H9 (cell line): ENCODE results near the gene NINL. TPM values are rescaled to one million over a fixed set of nuclear protein-coding genes. Genes with fewer than 3 reads are reported as not detected.

Source experiments
- DNase-seq: peaks from one replicate; pipeline ENCODE4 v3.0.0-alpha.2; 2017
- H2AFZ ChIP-seq: one replicate; pipeline ENCODE4 v1.6.1; 2013; ENCODE audit warnings: mild to moderate bottlenecking, low read length, control low read depth, moderate library complexity
- H2AK5ac ChIP-seq: 2 replicates; pipeline ENCODE4 v1.6.1; 2013; ENCODE audit warnings: low read length, control low read depth, mixed read lengths; ENCODE audit not compliant: insufficient read length
- H2BK120ac ChIP-seq: one replicate; pipeline ENCODE4 v1.6.1; 2013; ENCODE audit warnings: low read depth, mild to moderate bottlenecking, low read length, control low read depth, inconsistent platforms; ENCODE audit not compliant: poor library complexity, severe bottlenecking
- H2BK12ac ChIP-seq: 2 replicates; pipeline ENCODE4 v1.6.1; 2013; ENCODE audit warnings: low read length, control low read depth, mixed read lengths, low read depth; ENCODE audit not compliant: insufficient read length
- H2BK15ac ChIP-seq: 2 replicates; pipeline ENCODE4 v1.6.1; 2013; ENCODE audit warnings: low read depth, low read length, control low read depth
- H2BK20ac ChIP-seq: one replicate; pipeline ENCODE4 v1.6.1; 2013; ENCODE audit warnings: low read depth, mild to moderate bottlenecking, low read length, control low read depth, inconsistent platforms; ENCODE audit not compliant: poor library complexity, severe bottlenecking
- H2BK5ac ChIP-seq: 2 replicates; pipeline ENCODE4 v1.6.1; 2013; ENCODE audit warnings: low read length, control low read depth, mixed read lengths; ENCODE audit not compliant: insufficient read length
- H3K14ac ChIP-seq: 2 replicates; pipeline ENCODE4 v1.6.1; 2013; ENCODE audit warnings: low read length, control low read depth; ENCODE audit not compliant: insufficient read depth
- H3K18ac ChIP-seq: 2 replicates; pipeline ENCODE4 v1.6.1; 2013; ENCODE audit warnings: low read depth, mild to moderate bottlenecking, mixed read lengths, low read length, control low read depth; ENCODE audit not compliant: insufficient read length
- H3K23ac ChIP-seq: 2 replicates; pipeline ENCODE4 v1.6.1; 2013; ENCODE audit warnings: low read length, control low read depth, mixed read lengths, low read depth; ENCODE audit not compliant: insufficient read length
- H3K23me2 ChIP-seq: 2 replicates; pipeline ENCODE4 v1.6.1; 2013; ENCODE audit warnings: low read depth, mild to moderate bottlenecking, mixed read lengths, low read length, control low read depth; ENCODE audit not compliant: insufficient read length, poor library complexity, severe bottlenecking
- H3K27ac ChIP-seq: 2 replicates; pipeline ENCODE4 v1.5.1; 2013; ENCODE audit warnings: low read length, control low read depth, mixed read lengths, low read depth; ENCODE audit not compliant: insufficient read length
- H3K27me3 ChIP-seq: 2 replicates; pipeline ENCODE4 v1.6.1; 2013; ENCODE audit warnings: low read length, control low read depth, inconsistent platforms; ENCODE audit not compliant: insufficient read depth
- H3K4ac ChIP-seq: 2 replicates; pipeline ENCODE4 v1.6.1; 2013; ENCODE audit warnings: low read depth, mild to moderate bottlenecking, control low read depth, inconsistent platforms, low read length, moderate library complexity
- H3K4me1 ChIP-seq: 2 replicates; pipeline ENCODE4 v1.6.1; 2013; ENCODE audit warnings: low read length, control low read depth, inconsistent platforms; ENCODE audit not compliant: insufficient read depth
- H3K4me2 ChIP-seq: 2 replicates; pipeline ENCODE4 v1.6.1; 2013; ENCODE audit warnings: low read length, control low read depth, mixed read lengths; ENCODE audit not compliant: insufficient read length, insufficient read depth
- H3K56ac ChIP-seq: 2 replicates; pipeline ENCODE4 v1.6.1; 2013; ENCODE audit warnings: low read depth, mild to moderate bottlenecking, mixed read lengths, low read length, control low read depth; ENCODE audit not compliant: insufficient read length
- H3K79me1 ChIP-seq: 2 replicates; pipeline ENCODE4 v1.6.1; 2013; ENCODE audit warnings: low read depth, mild to moderate bottlenecking, moderate library complexity, low read length, control low read depth, inconsistent platforms; ENCODE audit not compliant: insufficient read depth, poor library complexity, severe bottlenecking
- H3K79me2 ChIP-seq: 2 replicates; pipeline ENCODE4 v1.6.1; 2013; ENCODE audit warnings: low read length, control low read depth, inconsistent platforms; ENCODE audit not compliant: insufficient read depth
- H3K9ac ChIP-seq: 2 replicates; pipeline ENCODE4 v1.6.1; 2013; ENCODE audit warnings: low read length, control low read depth, mixed read lengths; ENCODE audit not compliant: insufficient read length; ENCODE audit errors: extremely low read depth
- H3K9me3 ChIP-seq: one replicate; pipeline ENCODE4 v1.6.1; 2013; ENCODE audit warnings: low read depth, low read length, inconsistent platforms; ENCODE audit not compliant: control insufficient read depth
- H3T11ph ChIP-seq: one replicate; pipeline ENCODE4 v1.6.1; 2013; ENCODE audit warnings: mild to moderate bottlenecking, low read length, control low read depth, inconsistent platforms
- H4K20me1 ChIP-seq: one replicate; pipeline ENCODE4 v1.6.1; 2013; ENCODE audit not compliant: control insufficient read depth, insufficient read length, insufficient read depth
- H4K5ac ChIP-seq: 2 replicates; pipeline ENCODE4 v1.6.1; 2013; ENCODE audit warnings: low read depth, mild to moderate bottlenecking, mixed read lengths, low read length, control low read depth; ENCODE audit not compliant: insufficient read length
- H4K8ac ChIP-seq: replicated peaks from 2 replicates; pipeline ENCODE4 v1.6.1; 2013; ENCODE audit warnings: low read length, control low read depth, mixed read lengths, low read depth; ENCODE audit not compliant: insufficient read length
- H4K91ac ChIP-seq: 2 replicates; pipeline ENCODE4 v1.6.1; 2013; ENCODE audit warnings: low read depth, mild to moderate bottlenecking, moderate library complexity, mixed read lengths, low read length, control low read depth; ENCODE audit not compliant: insufficient read length
- H3K27ac Mint-ChIP-seq, 3 experiments: 2 replicates in 2 of 3; 3 replicates in 1 of 3; pipeline ENCODE4 v1.8.0; 2020 to 2021; ENCODE audit warnings: mixed read lengths in 3 of 3, mild to moderate bottlenecking in 1 of 3, moderate library complexity in 1 of 3
- H3K27me3 Mint-ChIP-seq: 2 replicates; pipeline ENCODE4 v1.8.0; 2021; ENCODE audit warnings: low read depth, mild to moderate bottlenecking, moderate library complexity, mixed read lengths
- H3K36me3 Mint-ChIP-seq, 3 experiments: 2 replicates in 2 of 3; 3 replicates in 1 of 3; pipeline ENCODE4 v1.8.0; 2020 to 2021; ENCODE audit warnings: low read depth in 3 of 3, mixed read lengths in 3 of 3; ENCODE audit not compliant: insufficient read depth in 1 of 3
- H3K4me1 Mint-ChIP-seq, 2 experiments: 2 replicates each; pipeline ENCODE4 v1.8.0; 2020; ENCODE audit warnings: mixed read lengths in 2 of 2
- H3K4me3 Mint-ChIP-seq, 2 experiments: 2 replicates in 1 of 2; 3 replicates in 1 of 2; pipeline ENCODE4 v1.8.0; 2020 to 2021; ENCODE audit warnings: mild to moderate bottlenecking in 2 of 2, mixed read lengths in 2 of 2, moderate library complexity in 1 of 2
- H3K9me3 Mint-ChIP-seq, 2 experiments: 2 replicates in 1 of 2; 3 replicates in 1 of 2; pipeline ENCODE4 v1.8.0; 2020; ENCODE audit warnings: mild to moderate bottlenecking in 2 of 2, mixed read lengths in 2 of 2, moderate library complexity in 1 of 2
- WGBS: extraction: QIAGEN DNeasy Blood & Tissue Kit; methylation state at CpG from one replicate; pipeline ENCODE4 v1.1.7; 2013; ENCODE audit warnings: missing lambda C conversion rate, low lambda C conversion rate, mixed read lengths; ENCODE audit not compliant: insufficient read length; ENCODE audit errors: extremely low coverage; 5-methylcytosine and 5-hydroxymethylcytosine counted together
- total RNA-seq: library from RNA; stranded (reverse); gene quantifications from 2 replicates; pipeline ENCODE4 v1.2.1, GENCODE V29; 2021
- TF ChIP-seq, protein P1 (sequence below): fragments of 200-600 bp; sonication (generic); conservative IDR thresholded peaks from 3 replicates; pipeline ENCODE4 v1.8.0; 2021; ENCODE audit warnings: antibody characterized with exemption, mild to moderate bottlenecking

Gene NINL
- total RNA-seq, 1 experiment from 2014 or later: 34.3 TPM

DNA sequence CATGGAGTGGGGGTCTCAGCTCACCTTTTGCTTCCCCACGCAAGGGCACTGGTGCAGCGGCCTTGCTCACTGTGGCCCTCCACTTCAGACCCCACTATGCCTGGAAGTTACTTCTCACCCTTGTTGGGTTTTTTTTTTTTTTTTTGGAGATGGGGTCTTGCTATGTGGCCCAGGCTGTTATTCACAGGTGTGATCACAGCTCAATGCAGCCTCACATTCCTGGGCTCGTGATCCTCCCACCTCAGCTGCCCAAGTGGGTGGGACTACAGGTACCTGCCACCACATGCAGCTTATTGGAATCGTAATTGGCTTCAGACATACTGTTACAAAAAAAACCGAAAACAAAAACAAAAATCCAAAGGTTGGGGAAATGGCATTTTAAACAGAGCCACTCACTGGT is 32.4 kb downstream of the NINL start:
- Histone ChIP-seq H3K56ac (no peak overlapping the region), H3K14ac (no peak overlapping the region; the same call in 1 of the 2 replicates), H3K79me1 (peaks cover 9% of the 10 kb centered on the region), H3K27me3 (no peaks in the 10 kb centered on the region), H3K4me2 (no peak overlapping the region), H2AK5ac (no peak overlapping the region), H2AFZ (no peak overlapping the region), H3K4ac (no peak overlapping the region), H3K23ac (no peak overlapping the region), H4K20me1 (no peaks in the 10 kb centered on the region), H2BK5ac (no peak overlapping the region), H2BK12ac (no peak overlapping the region), H2BK20ac (no peak overlapping the region), H3K4me1 (peaks cover 7% of the 10 kb centered on the region; the same call in 1 of the 2 replicates), H4K5ac (no peak overlapping the region), H2BK15ac (no peak overlapping the region), H3K9me3 (no peaks in the 10 kb centered on the region), H3K18ac (no peak overlapping the region), H3K23me2 (no peaks in the 10 kb centered on the region), H4K8ac (no peak overlapping the region), H3K9ac (no peak overlapping the region), H3K79me2 (peaks cover 5% of the 10 kb centered on the region; the same call in 1 of the 2 replicates), H3T11ph (no peak overlapping the region), H2BK120ac (no peak overlapping the region), H4K91ac (no peak overlapping the region), H3K27ac (no peak overlapping the region)
- no CpG with 5 or more reads among the region's 5 CpGs for WGBS
- peaks cover 41 to 49% of the 10 kb centered on the region in 2 experiments for H3K4me1 Mint-ChIP-seq
- H3K4me3 Mint-ChIP-seq: no peak overlapping the region
- DNase-seq: no peak
- H3K27ac Mint-ChIP-seq: peak overlapping the region in 1 of 3 experiments; percentile 82; a peak in 1 of 7 replicates
- TF ChIP-seq, protein P1, sequence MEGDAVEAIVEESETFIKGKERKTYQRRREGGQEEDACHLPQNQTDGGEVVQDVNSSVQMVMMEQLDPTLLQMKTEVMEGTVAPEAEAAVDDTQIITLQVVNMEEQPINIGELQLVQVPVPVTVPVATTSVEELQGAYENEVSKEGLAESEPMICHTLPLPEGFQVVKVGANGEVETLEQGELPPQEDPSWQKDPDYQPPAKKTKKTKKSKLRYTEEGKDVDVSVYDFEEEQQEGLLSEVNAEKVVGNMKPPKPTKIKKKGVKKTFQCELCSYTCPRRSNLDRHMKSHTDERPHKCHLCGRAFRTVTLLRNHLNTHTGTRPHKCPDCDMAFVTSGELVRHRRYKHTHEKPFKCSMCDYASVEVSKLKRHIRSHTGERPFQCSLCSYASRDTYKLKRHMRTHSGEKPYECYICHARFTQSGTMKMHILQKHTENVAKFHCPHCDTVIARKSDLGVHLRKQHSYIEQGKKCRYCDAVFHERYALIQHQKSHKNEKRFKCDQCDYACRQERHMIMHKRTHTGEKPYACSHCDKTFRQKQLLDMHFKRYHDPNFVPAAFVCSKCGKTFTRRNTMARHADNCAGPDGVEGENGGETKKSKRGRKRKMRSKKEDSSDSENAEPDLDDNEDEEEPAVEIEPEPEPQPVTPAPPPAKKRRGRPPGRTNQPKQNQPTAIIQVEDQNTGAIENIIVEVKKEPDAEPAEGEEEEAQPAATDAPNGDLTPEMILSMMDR: no peak
- peaks cover 1 to 9% (median 6%) of the 10 kb centered on the region in 3 experiments; a peak in 4 of 7 replicates for H3K36me3 Mint-ChIP-seq
- no peaks in the 10 kb centered on the region for H3K27me3 Mint-ChIP-seq
- no peaks in the 10 kb centered on the region for H3K9me3 Mint-ChIP-seq
